ENCODE measurements around the gene TDRKH.
A peak's percentile ranks its signal among the peaks of the same experiment; 100 is the strongest.

Gene TDRKH

GRCh38 chr1:151832318-151832980, 42.1 kb upstream of the TDRKH start:
- H3K4me2 ChIP-seq (ENCODE audit: insufficient read depth, low read length) = no peak overlapping the region
- no peaks in the 10 kb centered on the region for H3K36me3 ChIP-seq (ENCODE audit: insufficient read depth, low read length)
- H3K9me3 ChIP-seq (ENCODE audit: insufficient read depth, low read length, severe bottlenecking) = no peaks in the 10 kb centered on the region
- H3K79me2 ChIP-seq (ENCODE audit: insufficient read depth, low read length) = no peaks in the 10 kb centered on the region
- ATAC-seq (ENCODE audit: insufficient read depth, low read depth) (no peak), DNase-seq (no peak)
- H3K4me1 ChIP-seq (ENCODE audit: insufficient read depth, low read length) = peaks cover 70% of the 10 kb centered on the region
- TF ChIP-seq CTCF (IDR thresholded peaks at IDR 0.05; ENCODE audit: borderline replicate concordance, extremely low read depth, low read length, poor library complexity, severe bottlenecking) (no peak), EZH2 (IDR thresholded peaks at IDR 0.05; ENCODE audit: borderline replicate concordance, low read depth, low read length, severe bottlenecking) (no peak)
- H4K20me1 ChIP-seq (ENCODE audit: insufficient read depth, low read length) = no peaks in the 10 kb centered on the region
- H2AFZ ChIP-seq (ENCODE audit: low read depth, low read length) = no peak overlapping the region
- no peak overlapping the region for H3K4me3 ChIP-seq (ENCODE audit: low read depth in 1 of 2, low read length in 2 of 2)
- peak overlapping the region; percentile 14 for H3K27ac ChIP-seq (ENCODE audit: low read length)
- H3K27me3 ChIP-seq (ENCODE audit: insufficient read depth, low read length, poor library complexity) = no peaks in the 10 kb centered on the region
- no peak overlapping the region for H3K9ac ChIP-seq (ENCODE audit: low read depth, low read length)

DNA sequence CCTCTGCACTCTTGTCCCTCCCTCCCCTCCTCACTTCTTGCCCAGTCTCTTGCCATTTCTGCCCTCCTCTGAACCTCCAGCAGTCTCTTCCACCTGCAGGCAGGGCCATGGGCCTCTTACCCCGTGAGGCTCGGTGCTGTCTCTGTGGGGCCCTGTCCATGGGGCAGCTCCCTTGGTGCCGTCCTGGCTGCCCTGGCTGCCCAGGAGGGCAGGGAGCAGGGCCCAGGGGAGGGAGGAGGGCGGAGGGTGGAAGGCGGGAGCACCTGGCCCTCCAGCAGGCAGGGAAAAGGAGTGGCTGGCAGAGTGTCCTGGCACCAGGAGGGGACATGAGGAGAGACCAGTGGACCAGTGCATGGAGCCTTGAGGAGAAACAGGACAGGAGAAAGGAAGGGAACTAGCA, 41.3 kb upstream of the TDRKH start, which contains the start of gene RORC:
TSS of gene RORC (minus strand) at position 198 of the 400 bp plus-strand sequence. CDS start at position 160, 38 bp downstream.
- TF ChIP-seq CTCF (IDR thresholded peaks at IDR 0.05; ENCODE audit: borderline replicate concordance, extremely low read depth, low read length, poor library complexity, severe bottlenecking) = no peak
- TF ChIP-seq EZH2 (IDR thresholded peaks at IDR 0.05; ENCODE audit: borderline replicate concordance, low read depth, low read length, severe bottlenecking) = no peak
- Histone ChIP-seq H3K4me2 (ENCODE audit: insufficient read depth, low read length) (no peak within 1 kb of the TSS), H3K27me3 (ENCODE audit: insufficient read depth, low read length, poor library complexity) (no peaks in the 10 kb centered on the region), H3K79me2 (ENCODE audit: insufficient read depth, low read length) (no peaks in the 10 kb centered on the region), H3K4me1 (ENCODE audit: insufficient read depth, low read length) (peaks cover 70% of the 10 kb centered on the region), H3K36me3 (ENCODE audit: insufficient read depth, low read length) (no peaks in the 10 kb centered on the region), H3K4me3 (ENCODE audit: low read depth in 1 of 2, low read length in 2 of 2) (no peak within 1 kb of the TSS), H3K9ac (ENCODE audit: low read depth, low read length) (no peak within 1 kb of the TSS), H4K20me1 (ENCODE audit: insufficient read depth, low read length) (no peaks in the 10 kb centered on the region), H3K9me3 (ENCODE audit: insufficient read depth, low read length, severe bottlenecking) (no peaks in the 10 kb centered on the region), H2AFZ (ENCODE audit: low read depth, low read length) (no peak within 1 kb of the TSS), H3K27ac (ENCODE audit: low read length) (peak within 1 kb of the TSS; percentile 54)
- DNase-seq (no peak), ATAC-seq (ENCODE audit: insufficient read depth, low read depth) (no peak)

- Histone ChIP-seq H3K9ac (ENCODE audit: low read depth, low read length) (no peak overlapping the region), H3K27ac (ENCODE audit: low read length) (peak overlapping the region; percentile 54; the same call in 1 of the 2 replicates), H3K9me3 (ENCODE audit: insufficient read depth, low read length, severe bottlenecking) (no peaks in the 10 kb centered on the region), H3K79me2 (ENCODE audit: insufficient read depth, low read length) (peaks cover 2% of the 10 kb centered on the region), H3K4me3 (ENCODE audit: low read depth in 1 of 2, low read length in 2 of 2) (no peak overlapping the region), H3K4me1 (ENCODE audit: insufficient read depth, low read length) (peaks cover 70% of the 10 kb centered on the region), H4K20me1 (ENCODE audit: insufficient read depth, low read length) (no peaks in the 10 kb centered on the region), H2AFZ (ENCODE audit: low read depth, low read length) (no peak overlapping the region), H3K27me3 (ENCODE audit: insufficient read depth, low read length, poor library complexity) (no peaks in the 10 kb centered on the region), H3K4me2 (ENCODE audit: insufficient read depth, low read length) (no peak overlapping the region), H3K36me3 (ENCODE audit: insufficient read depth, low read length) (no peaks in the 10 kb centered on the region)
- ATAC-seq (ENCODE audit: insufficient read depth, low read depth) = no peak
- no peak for TF ChIP-seq EZH2 (IDR thresholded peaks at IDR 0.05; ENCODE audit: borderline replicate concordance, low read depth, low read length, severe bottlenecking)
- TF ChIP-seq CTCF (IDR thresholded peaks at IDR 0.05; ENCODE audit: borderline replicate concordance, extremely low read depth, low read length, poor library complexity, severe bottlenecking) = no peak
- no peak for DNase-seq
These were observed 40.9 kb upstream of the TDRKH start for GRCh38 chr1:151831256-151831591.

Data from DND-41 (cell line).